Mesenchymal stem cell (in vitro differentiated cells and primary cell): Measurements from ENCODE around the gene MGAT5B.

Experiments
- DNase-seq: peaks from one replicate; pipeline ENCODE4 v3.0.0-alpha.2; 2013
- H2AFZ ChIP-seq: one replicate; pipeline ENCODE4 v1.6.1; 2013; ENCODE audit warnings: low read depth, mild to moderate bottlenecking, control low read depth, inconsistent platforms, low read length, moderate library complexity
- H2AK5ac ChIP-seq: 2 replicates; pipeline ENCODE4 v1.6.1; 2013; ENCODE audit warnings: low read length, moderate library complexity, mild to moderate bottlenecking, inconsistent platforms; ENCODE audit not compliant: severe bottlenecking
- H2BK120ac ChIP-seq: one replicate; pipeline ENCODE4 v1.6.1; 2013; ENCODE audit warnings: low read depth, mild to moderate bottlenecking, inconsistent platforms, low read length, moderate library complexity
- H2BK12ac ChIP-seq, 2 experiments: one replicate each; pipeline ENCODE4 v1.6.1; 2013; ENCODE audit warnings: inconsistent platforms in 2 of 2, low read length in 2 of 2, mild to moderate bottlenecking in 2 of 2, moderate library complexity in 2 of 2, control low read depth in 1 of 2
- H2BK15ac ChIP-seq: one replicate; pipeline ENCODE4 v1.6.1; 2013; ENCODE audit warnings: mild to moderate bottlenecking, low read depth, inconsistent platforms; ENCODE audit not compliant: poor library complexity, severe bottlenecking
- H2BK5ac ChIP-seq: 2 replicates; pipeline ENCODE4 v1.6.1; 2013; ENCODE audit warnings: low read depth, mild to moderate bottlenecking, low read length, control low read depth, inconsistent platforms; ENCODE audit not compliant: poor library complexity, severe bottlenecking
- H3K14ac ChIP-seq, 2 experiments: one replicate each; pipeline ENCODE4 v1.6.1; 2013; ENCODE audit warnings: inconsistent platforms in 2 of 2, low read length in 2 of 2, control low read depth in 1 of 2, mild to moderate bottlenecking in 1 of 2, moderate library complexity in 1 of 2
- H3K18ac ChIP-seq, 2 experiments: one replicate each; pipeline ENCODE4 v1.6.1; 2013; ENCODE audit warnings: inconsistent platforms in 2 of 2, low read length in 2 of 2, control low read depth in 1 of 2, low read depth in 1 of 2, mild to moderate bottlenecking in 1 of 2
- H3K23ac ChIP-seq, 2 experiments: one replicate each; pipeline ENCODE4 v1.6.1; 2013; ENCODE audit warnings: inconsistent platforms in 2 of 2, low read length in 2 of 2, mild to moderate bottlenecking in 2 of 2, moderate library complexity in 2 of 2, control low read depth in 1 of 2
- H3K27ac ChIP-seq: 2 replicates; pipeline ENCODE4 v1.5.1; 2013; ENCODE audit warnings: mild to moderate bottlenecking, moderate library complexity, low read length, control low read depth, inconsistent platforms; ENCODE audit not compliant: poor library complexity, severe bottlenecking
- H3K27me3 ChIP-seq, 2 experiments: 2 replicates each; pipeline versions ENCODE4 v1.6.1 to v1.7.0; 2013; ENCODE audit warnings: low read length in 2 of 2, mild to moderate bottlenecking in 2 of 2, moderate library complexity in 2 of 2, control low read depth in 1 of 2, inconsistent platforms in 1 of 2; ENCODE audit not compliant: control insufficient read depth in 1 of 2, insufficient read depth in 1 of 2
- H3K36me3 ChIP-seq, 2 experiments: 2 replicates each; pipeline versions ENCODE4 v1.6.1 to v1.7.0; 2013; ENCODE audit warnings: low read length in 2 of 2, control low read depth in 1 of 2, inconsistent platforms in 1 of 2, low read depth in 1 of 2, mild to moderate bottlenecking in 1 of 2; ENCODE audit not compliant: insufficient read depth in 2 of 2, control insufficient read depth in 1 of 2
- H3K4ac ChIP-seq, 2 experiments: one replicate each; pipeline ENCODE4 v1.6.1; 2013; ENCODE audit warnings: inconsistent platforms in 2 of 2, low read length in 2 of 2, mild to moderate bottlenecking in 2 of 2, moderate library complexity in 2 of 2, control low read depth in 1 of 2, low read depth in 1 of 2
- H3K4me1 ChIP-seq: 2 replicates; pipeline ENCODE4 v1.6.1; 2013; ENCODE audit warnings: low read depth, low read length, control low read depth; ENCODE audit not compliant: control insufficient read depth, insufficient read depth
- H3K4me2 ChIP-seq: 2 replicates; pipeline ENCODE4 v1.6.1; 2013; ENCODE audit warnings: low read length, mild to moderate bottlenecking, inconsistent platforms; ENCODE audit not compliant: poor library complexity, severe bottlenecking
- H3K4me3 ChIP-seq, 2 experiments: 2 replicates each; pipeline versions ENCODE4 v1.5.1 to v1.7.0; 2013; ENCODE audit warnings: low read length in 2 of 2, mild to moderate bottlenecking in 2 of 2, control low read depth in 1 of 2, low read depth in 1 of 2; ENCODE audit not compliant: insufficient read depth in 1 of 2
- H3K79me1 ChIP-seq: replicated peaks from 2 replicates; pipeline ENCODE4 v1.6.1; 2013; ENCODE audit warnings: mild to moderate bottlenecking, control low read depth, low read length, inconsistent platforms; ENCODE audit not compliant: poor library complexity, severe bottlenecking
- H3K9ac ChIP-seq: 2 replicates; pipeline ENCODE4 v1.7.0; 2013; ENCODE audit warnings: mild to moderate bottlenecking, low read length, moderate library complexity
- H3K9me3 ChIP-seq: 2 replicates; pipeline ENCODE4 v1.7.0; 2013; ENCODE audit warnings: mild to moderate bottlenecking, low read length; ENCODE audit not compliant: control insufficient read depth
- H4K8ac ChIP-seq: one replicate; pipeline ENCODE4 v1.6.1; 2013; ENCODE audit warnings: inconsistent platforms, mild to moderate bottlenecking, low read length, moderate library complexity
- H4K91ac ChIP-seq: one replicate; pipeline ENCODE4 v1.6.1; 2013; ENCODE audit warnings: mild to moderate bottlenecking, low read length, inconsistent platforms
- WGBS: methylation state at CpG from one replicate; pipeline ENCODE4 v1.1.7; 2013; ENCODE audit warnings: mixed read lengths; 5-methylcytosine and 5-hydroxymethylcytosine counted together

Gene MGAT5B

GRCh38 chr17:76878568-76878967, 10.4 kb downstream of the MGAT5B start:
- H4K91ac ChIP-seq, result no peak overlapping the region
- H3K14ac ChIP-seq, result no peak overlapping the region
- H3K4me1 ChIP-seq, result peaks cover 5% of the 10 kb centered on the region
- no peak overlapping the region for H3K4me2 ChIP-seq
- H3K18ac ChIP-seq, result no peak overlapping the region
- H3K79me1 ChIP-seq, result no peaks in the 10 kb centered on the region
- H3K27ac ChIP-seq, result no peak overlapping the region
- H3K27me3 ChIP-seq, result peaks cover 13 to 52% of the 10 kb centered on the region in 2 experiments
- no peak for DNase-seq
- no peak overlapping the region for H2BK12ac ChIP-seq
- H2AK5ac ChIP-seq, result no peak overlapping the region
- peaks cover 0 to 4% of the 10 kb centered on the region in 2 experiments for H3K36me3 ChIP-seq
- 92% methylated on average over 6 of the region's 6 CpGs for WGBS
- H2BK120ac ChIP-seq, result no peak overlapping the region
- H4K8ac ChIP-seq, result no peak overlapping the region
- no peaks in the 10 kb centered on the region for H3K9me3 ChIP-seq
- H2BK15ac ChIP-seq, result no peak overlapping the region
- no peak overlapping the region for H3K4me3 ChIP-seq
- no peak overlapping the region for H3K23ac ChIP-seq
- H2AFZ ChIP-seq, result no peak overlapping the region
- no peak overlapping the region for H3K4ac ChIP-seq
- no peak overlapping the region for H3K9ac ChIP-seq
- no peak overlapping the region for H2BK5ac ChIP-seq

DNA sequence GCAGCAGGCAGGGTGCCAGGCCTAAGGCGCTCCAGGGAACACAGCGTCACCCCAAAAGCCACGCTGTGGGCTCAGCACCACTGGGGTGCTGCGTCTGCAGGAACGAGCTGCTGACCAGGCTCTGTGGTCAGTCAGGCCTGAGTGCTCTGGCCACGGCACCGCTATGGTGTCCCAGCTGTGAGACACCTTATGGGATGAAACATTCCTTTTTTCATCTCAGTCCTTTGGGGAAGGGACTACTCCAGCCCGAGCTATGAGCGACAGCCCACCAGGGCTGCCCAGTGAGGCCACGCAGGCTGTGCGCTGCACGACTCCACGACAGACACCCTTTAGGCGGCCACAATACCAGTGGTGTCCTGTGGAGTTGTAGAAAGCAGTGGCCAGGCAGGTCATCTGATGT, 11.1 kb downstream of the MGAT5B start:
- H4K8ac ChIP-seq, result no peak overlapping the region

GRCh38 chr17:76879691-76880090, 11.5 kb downstream of the MGAT5B start:
- Histone ChIP-seq H2BK5ac (no peak overlapping the region), H3K4ac (no peak overlapping the region), H4K8ac (no peak overlapping the region), H3K4me1 (peaks cover 2% of the 10 kb centered on the region), H3K23ac (no peak overlapping the region), H3K4me2 (no peak overlapping the region), H2BK12ac (no peak overlapping the region), H2BK120ac (no peak overlapping the region), H3K36me3 (peaks cover 0 to 4% of the 10 kb centered on the region in 2 experiments), H3K9ac (no peak overlapping the region), H3K4me3 (no peak overlapping the region), H3K27me3 (peaks cover 13 to 51% of the 10 kb centered on the region in 2 experiments), H3K9me3 (no peaks in the 10 kb centered on the region), H3K18ac (no peak overlapping the region), H2AK5ac (no peak overlapping the region), H3K27ac (no peak overlapping the region), H2BK15ac (no peak overlapping the region), H4K91ac (no peak overlapping the region), H3K14ac (no peak overlapping the region), H3K79me1 (no peaks in the 10 kb centered on the region), H2AFZ (no peak overlapping the region)
- no peak for DNase-seq
- 92% methylated on average over 10 of the region's 10 CpGs for WGBS

More for the DNA sequence above, 11.1 kb downstream of the MGAT5B start:
- Histone ChIP-seq H2BK12ac (no peak overlapping the region), H2BK5ac (no peak overlapping the region), H3K23ac (no peak overlapping the region), H2BK15ac (no peak overlapping the region), H3K9me3 (no peaks in the 10 kb centered on the region), H3K4me3 (no peak overlapping the region), H3K4ac (no peak overlapping the region), H3K14ac (no peak overlapping the region), H4K91ac (no peak overlapping the region), H3K79me1 (no peaks in the 10 kb centered on the region), H2BK120ac (no peak overlapping the region), H3K18ac (no peak overlapping the region), H3K27ac (no peak overlapping the region), H3K9ac (no peak overlapping the region), H3K27me3 (peaks cover 13 to 55% of the 10 kb centered on the region in 2 experiments), H3K4me1 (peaks cover 2% of the 10 kb centered on the region), H2AK5ac (no peak overlapping the region), H3K36me3 (peaks cover 0 to 4% of the 10 kb centered on the region in 2 experiments), H2AFZ (no peak overlapping the region), H3K4me2 (no peak overlapping the region)
- WGBS, result 94% methylated on average over 14 of the region's 14 CpGs
- DNase-seq, result no peak

DNA sequence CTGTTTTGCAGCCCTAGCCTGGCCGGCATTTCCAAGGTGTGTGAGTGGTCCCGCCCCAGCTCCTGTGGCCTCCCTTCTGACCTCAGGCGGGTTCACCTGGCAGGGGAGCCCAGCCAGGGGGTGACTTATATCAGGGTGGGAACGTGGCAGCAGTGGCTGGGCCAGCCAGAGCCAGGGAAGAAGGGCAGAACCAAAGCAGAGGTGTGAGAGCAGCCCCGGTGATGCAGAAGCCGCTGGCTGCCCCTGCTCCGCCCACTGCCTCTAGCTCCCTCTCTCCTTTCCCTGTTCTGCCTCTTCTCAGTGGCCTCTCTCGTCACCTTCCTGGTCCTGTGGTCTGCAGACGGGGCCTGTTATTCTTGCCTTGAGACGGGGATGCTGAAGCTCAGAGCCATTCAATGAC, 12.1 kb downstream of the MGAT5B start:
- Histone ChIP-seq H2BK5ac (no peak overlapping the region), H2AFZ (no peak overlapping the region), H3K4me1 (peaks cover 2% of the 10 kb centered on the region), H2BK15ac (no peak overlapping the region), H3K4me2 (no peak overlapping the region), H3K18ac (no peak overlapping the region), H3K27ac (no peak overlapping the region), H3K9ac (no peak overlapping the region), H3K9me3 (no peaks in the 10 kb centered on the region), H3K4ac (no peak overlapping the region), H4K8ac (no peak overlapping the region), H3K23ac (no peak overlapping the region), H3K27me3 (peaks cover 13 to 55% of the 10 kb centered on the region in 2 experiments), H3K4me3 (no peak overlapping the region), H2BK12ac (no peak overlapping the region), H3K36me3 (peaks cover 0 to 4% of the 10 kb centered on the region in 2 experiments), H2BK120ac (no peak overlapping the region), H3K79me1 (no peaks in the 10 kb centered on the region), H3K14ac (no peak overlapping the region), H4K91ac (no peak overlapping the region), H2AK5ac (no peak overlapping the region)
- 55% methylated on average over 10 of the region's 10 CpGs for WGBS
- no peak for DNase-seq
